Measurements from ENCODE around the gene AK8.

GRCh38 chr9:132813115-132813771 lies 64.8 kb downstream of the AK8 start:
- TF ChIP-seq, protein P1, sequence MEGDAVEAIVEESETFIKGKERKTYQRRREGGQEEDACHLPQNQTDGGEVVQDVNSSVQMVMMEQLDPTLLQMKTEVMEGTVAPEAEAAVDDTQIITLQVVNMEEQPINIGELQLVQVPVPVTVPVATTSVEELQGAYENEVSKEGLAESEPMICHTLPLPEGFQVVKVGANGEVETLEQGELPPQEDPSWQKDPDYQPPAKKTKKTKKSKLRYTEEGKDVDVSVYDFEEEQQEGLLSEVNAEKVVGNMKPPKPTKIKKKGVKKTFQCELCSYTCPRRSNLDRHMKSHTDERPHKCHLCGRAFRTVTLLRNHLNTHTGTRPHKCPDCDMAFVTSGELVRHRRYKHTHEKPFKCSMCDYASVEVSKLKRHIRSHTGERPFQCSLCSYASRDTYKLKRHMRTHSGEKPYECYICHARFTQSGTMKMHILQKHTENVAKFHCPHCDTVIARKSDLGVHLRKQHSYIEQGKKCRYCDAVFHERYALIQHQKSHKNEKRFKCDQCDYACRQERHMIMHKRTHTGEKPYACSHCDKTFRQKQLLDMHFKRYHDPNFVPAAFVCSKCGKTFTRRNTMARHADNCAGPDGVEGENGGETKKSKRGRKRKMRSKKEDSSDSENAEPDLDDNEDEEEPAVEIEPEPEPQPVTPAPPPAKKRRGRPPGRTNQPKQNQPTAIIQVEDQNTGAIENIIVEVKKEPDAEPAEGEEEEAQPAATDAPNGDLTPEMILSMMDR (conservative IDR thresholded peaks at IDR 0.05; ENCODE audit: low read depth, low read length), result no peak
- no peak for TF ChIP-seq EZH2 (IDR thresholded peaks at IDR 0.05; ENCODE audit: borderline replicate concordance, low read depth, low read length, poor library complexity, severe bottlenecking)
